ENCODE results near the gene ZFC3H1. TPM values are rescaled to one million over a fixed set of nuclear protein-coding genes. Genes with fewer than 3 reads are reported as not detected.

ZFC3H1 gene
- total RNA-seq, 1 experiment from 2014 or later: 48.7 TPM

DNA sequence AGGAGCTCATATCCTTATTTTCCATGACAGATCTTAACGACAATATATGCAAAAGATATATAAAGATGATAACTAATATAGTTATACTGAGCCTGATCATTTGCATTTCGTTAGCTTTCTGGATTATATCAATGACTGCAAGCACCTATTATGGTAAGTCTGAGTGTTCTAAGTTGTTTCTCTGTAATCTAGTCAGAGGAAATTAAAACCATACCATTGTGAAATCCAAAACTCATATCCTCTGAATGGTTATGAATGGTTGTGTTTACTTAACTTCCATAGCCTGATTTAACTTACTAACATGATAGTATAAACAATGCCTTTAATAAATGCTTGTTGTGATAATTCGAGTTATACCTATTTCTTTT, 23.0 kb upstream of the ZFC3H1 start:
- no peak for DNase-seq (ENCODE audit: low spot score)
- peaks cover 4% of the 10 kb centered on the region for H3K36me3 ChIP-seq (ENCODE audit: insufficient read depth, low read length, poor library complexity, severe bottlenecking)
- TF ChIP-seq, protein P1, sequence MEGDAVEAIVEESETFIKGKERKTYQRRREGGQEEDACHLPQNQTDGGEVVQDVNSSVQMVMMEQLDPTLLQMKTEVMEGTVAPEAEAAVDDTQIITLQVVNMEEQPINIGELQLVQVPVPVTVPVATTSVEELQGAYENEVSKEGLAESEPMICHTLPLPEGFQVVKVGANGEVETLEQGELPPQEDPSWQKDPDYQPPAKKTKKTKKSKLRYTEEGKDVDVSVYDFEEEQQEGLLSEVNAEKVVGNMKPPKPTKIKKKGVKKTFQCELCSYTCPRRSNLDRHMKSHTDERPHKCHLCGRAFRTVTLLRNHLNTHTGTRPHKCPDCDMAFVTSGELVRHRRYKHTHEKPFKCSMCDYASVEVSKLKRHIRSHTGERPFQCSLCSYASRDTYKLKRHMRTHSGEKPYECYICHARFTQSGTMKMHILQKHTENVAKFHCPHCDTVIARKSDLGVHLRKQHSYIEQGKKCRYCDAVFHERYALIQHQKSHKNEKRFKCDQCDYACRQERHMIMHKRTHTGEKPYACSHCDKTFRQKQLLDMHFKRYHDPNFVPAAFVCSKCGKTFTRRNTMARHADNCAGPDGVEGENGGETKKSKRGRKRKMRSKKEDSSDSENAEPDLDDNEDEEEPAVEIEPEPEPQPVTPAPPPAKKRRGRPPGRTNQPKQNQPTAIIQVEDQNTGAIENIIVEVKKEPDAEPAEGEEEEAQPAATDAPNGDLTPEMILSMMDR (conservative IDR thresholded peaks at IDR 0.05; ENCODE audit: low read depth, low read length): no peak
- TF ChIP-seq EZH2 (IDR thresholded peaks at IDR 0.05; ENCODE audit: borderline replicate concordance, low read depth, low read length, poor library complexity, severe bottlenecking): no peak
- H3K27me3 ChIP-seq (replicated peaks; ENCODE audit: insufficient read depth, low read depth, low read length, poor library complexity): no peaks in the 10 kb centered on the region
- TSS peak; percentile 57 for BruUV-seq (replicated peaks)
- peak overlapping the region; percentile 90 for H3K27ac ChIP-seq (ENCODE audit: low read depth, low read length, poor library complexity, severe bottlenecking)
- intact Hi-C loops (cut with micrococcal nuclease; ENCODE audit: unreplicated experiment): no loop called here
- ChIA-PET CTCF (interaction anchor here (0.6 to 1.0 kb wide), 4 partner anchors 17 to 105 kb away, joined by 3 to 7 read pairs (median 4); partner anchors contain the start of gene THAP2), POLR2A (ENCODE audit: low non-redundant PET) (interaction anchor here (0.6 kb wide), 1 partner anchor 50 kb away, joined by 3 read pairs; no protein-coding TSS in a partner anchor)
- peaks cover 3% of the 10 kb centered on the region for H3K4me1 ChIP-seq (ENCODE audit: insufficient read depth, low read length, poor library complexity, severe bottlenecking)
- no peaks in the 10 kb centered on the region for H3K9me3 ChIP-seq (ENCODE audit: low read depth, low read length, poor library complexity, severe bottlenecking)
- H3K4me3 ChIP-seq (ENCODE audit: low read depth, low read length, poor library complexity, severe bottlenecking): peak overlapping the region; percentile 59

DNA sequence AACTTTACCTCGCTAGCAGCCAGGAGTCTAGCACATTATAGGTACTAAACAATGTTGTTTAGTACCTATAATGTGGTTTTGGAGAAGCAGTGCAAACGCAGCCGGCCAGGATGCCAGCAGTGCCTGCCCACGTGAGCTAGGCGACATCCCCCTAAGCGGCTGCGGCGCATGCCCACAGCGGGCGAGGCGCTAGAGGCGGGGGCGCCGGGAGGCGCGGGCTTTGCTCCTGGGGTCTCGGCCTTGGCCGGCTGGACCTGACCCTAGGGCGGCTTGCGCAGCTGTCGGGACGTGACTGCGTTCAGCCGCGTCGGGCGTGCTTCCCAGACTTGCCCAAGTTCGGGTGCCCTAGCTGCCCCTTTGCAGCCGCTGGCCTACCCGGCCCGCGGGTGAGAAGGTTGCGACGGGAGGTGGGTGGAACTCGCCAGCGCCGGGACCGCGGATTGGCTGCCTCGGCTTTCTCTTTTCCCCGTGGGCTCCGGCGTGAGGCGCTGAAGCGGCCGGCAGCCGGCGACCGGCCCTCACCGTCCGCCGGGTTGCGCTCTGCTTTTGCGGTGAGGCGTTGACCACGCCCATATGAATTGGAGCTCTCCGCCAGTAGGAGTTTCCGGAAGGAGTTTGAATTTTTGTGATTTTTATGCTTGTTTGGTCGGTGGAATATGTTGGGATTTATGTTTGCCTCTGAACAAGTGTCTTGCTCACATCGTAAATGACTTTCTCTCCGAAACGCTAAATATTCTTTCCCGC, 22.4 kb upstream of the ZFC3H1 start, which contains the start of gene TMEM19:
Gene TMEM19 (plus strand): TSS at position 169 of the 744 bp plus-strand sequence. CDS start 599 bp downstream, outside the sequence.
- intact Hi-C loops (cut with micrococcal nuclease; ENCODE audit: unreplicated experiment): no loop called here
- POLR2A ChIA-PET (ENCODE audit: low non-redundant PET): interaction anchor here (0.6 kb wide), 1 partner anchor 49 kb away, joined by 3 read pairs; no protein-coding TSS in a partner anchor
- peak; percentile 91 for DNase-seq (ENCODE audit: low spot score)
- no peaks in the 10 kb centered on the region for H3K4me1 ChIP-seq (ENCODE audit: insufficient read depth, low read length, poor library complexity, severe bottlenecking)
- CTCF ChIA-PET: interaction anchor here (1.0 kb wide), 2 partner anchors 22 to 61 kb away, joined by 3 to 4 read pairs; partner anchors contain the start of gene THAP2
- H3K36me3 ChIP-seq (ENCODE audit: insufficient read depth, low read length, poor library complexity, severe bottlenecking): peaks cover 4% of the 10 kb centered on the region
- H3K27ac ChIP-seq (ENCODE audit: low read depth, low read length, poor library complexity, severe bottlenecking): peak within 1 kb of the TSS; percentile 90
- no TSS peak for BruUV-seq (replicated peaks)
- TF ChIP-seq, protein P1 (conservative IDR thresholded peaks at IDR 0.05; ENCODE audit: low read depth, low read length): peak; percentile 41
- no peak for TF ChIP-seq EZH2 (IDR thresholded peaks at IDR 0.05; ENCODE audit: borderline replicate concordance, low read depth, low read length, poor library complexity, severe bottlenecking)
- H3K27me3 ChIP-seq (replicated peaks; ENCODE audit: insufficient read depth, low read depth, low read length, poor library complexity): no peaks in the 10 kb centered on the region
- H3K9me3 ChIP-seq (ENCODE audit: low read depth, low read length, poor library complexity, severe bottlenecking): no peaks in the 10 kb centered on the region
- peak within 1 kb of the TSS; percentile 59 for H3K4me3 ChIP-seq (ENCODE audit: low read depth, low read length, poor library complexity, severe bottlenecking)

GRCh38 chr12:71685312-71685906, 21.8 kb upstream of the ZFC3H1 start:
- ChIA-PET CTCF (no interaction called here), POLR2A (ENCODE audit: low non-redundant PET) (no interaction called here)
- intact Hi-C loops (cut with micrococcal nuclease; ENCODE audit: unreplicated experiment): no loop called here
- Histone ChIP-seq H3K27ac (ENCODE audit: low read depth, low read length, poor library complexity, severe bottlenecking) (peak overlapping the region; percentile 90), H3K4me1 (ENCODE audit: insufficient read depth, low read length, poor library complexity, severe bottlenecking) (no peaks in the 10 kb centered on the region), H3K27me3 (replicated peaks; ENCODE audit: insufficient read depth, low read depth, low read length, poor library complexity) (no peaks in the 10 kb centered on the region), H3K4me3 (ENCODE audit: low read depth, low read length, poor library complexity, severe bottlenecking) (peak overlapping the region; percentile 59), H3K36me3 (ENCODE audit: insufficient read depth, low read length, poor library complexity, severe bottlenecking) (peaks cover 4% of the 10 kb centered on the region), H3K9me3 (ENCODE audit: low read depth, low read length, poor library complexity, severe bottlenecking) (no peaks in the 10 kb centered on the region)
- TSS peak; percentile 66 for BruUV-seq (replicated peaks)
- DNase-seq (ENCODE audit: low spot score): no peak
- TF ChIP-seq, protein P1 (conservative IDR thresholded peaks at IDR 0.05; ENCODE audit: low read depth, low read length): no peak
- no peak for TF ChIP-seq EZH2 (IDR thresholded peaks at IDR 0.05; ENCODE audit: borderline replicate concordance, low read depth, low read length, poor library complexity, severe bottlenecking)
